Measurements from ENCODE around the gene ECSIT.
"Not testable (repeated sequence)": the region's sequence is repeated elsewhere in the genome, so short reads cannot be mapped to it uniquely, and the experiment has no call there.

ECSIT gene
- total RNA-seq = 21.5 to 49.1 (median 36.1) reads per million in 9 experiments

- peak; percentile 88 to 92 (median 88) for DNase-seq
- peak within 1 kb of the TSS; percentile 93 to 98 for H3K4me3 Mint-ChIP-seq
- peak; percentile 97 for ATAC-seq (replicated peaks)
- H3K27ac Mint-ChIP-seq = peak within 1 kb of the TSS; percentile 96 to 98
- H3K4me1 Mint-ChIP-seq (ENCODE audit: low read depth in 2 of 2) = peaks cover 15 to 18% of the 10 kb centered on the region in 2 donors
- peaks cover 16% of the 10 kb centered on the region for H3K36me3 Mint-ChIP-seq (ENCODE audit: insufficient read depth)
- H3K9me3 Mint-ChIP-seq = no peaks in the 10 kb centered on the region
- H3K27me3 Mint-ChIP-seq = no peaks in the 10 kb centered on the region
These were observed at the start of gene ECSIT for GRCh38 chr19:11528551-11529341. TSS of gene ECSIT (minus strand) at chr19:11529134. CDS start at chr19:11519170, 9,964 bp downstream.

- Mint-ChIP-seq H3K27me3 (no peaks in the 10 kb centered on the region), H3K4me3 (peak within 1 kb of the TSS; percentile 66 to 81), H3K9me3 (no peaks in the 10 kb centered on the region), H3K4me1 (ENCODE audit: low read depth in 2 of 2) (peaks cover 5 to 16% of the 10 kb centered on the region in 2 donors), H3K36me3 (ENCODE audit: insufficient read depth) (peaks cover 14% of the 10 kb centered on the region), H3K27ac (peak within 1 kb of the TSS; percentile 54 to 60)
- ATAC-seq (replicated peaks) = no peak
- DNase-seq = no peak
These were observed 48.7 kb upstream of the ECSIT start, which contains the start of gene ACP5 for GRCh38 chr19:11577451-11578257. TSS of gene ACP5 (minus strand) at chr19:11577645. CDS start at chr19:11577317, 328 bp downstream.

- H3K27ac Mint-ChIP-seq = peak overlapping the region in 1 of 2 donors; percentile 15
- peaks cover 12% of the 10 kb centered on the region for H3K36me3 Mint-ChIP-seq (ENCODE audit: insufficient read depth)
These were observed 47.3 kb upstream of the ECSIT start for GRCh38 chr19:11576227-11576626.

GRCh38 chr19:11574689-11575088 is 45.8 kb upstream of the ECSIT start:
- Mint-ChIP-seq H3K9me3 (no peaks in the 10 kb centered on the region), H3K36me3 (ENCODE audit: insufficient read depth) (peaks cover 9% of the 10 kb centered on the region), H3K4me3 (no peak overlapping the region), H3K27ac (no peak overlapping the region), H3K4me1 (ENCODE audit: low read depth in 2 of 2) (peaks cover 0 to 5% of the 10 kb centered on the region in 2 donors), H3K27me3 (no peaks in the 10 kb centered on the region)
- ATAC-seq (replicated peaks) (no peak), DNase-seq (no peak)

More at GRCh38 chr19:11576227-11576626, 47.3 kb upstream of the ECSIT start:
- peaks cover 0 to 10% of the 10 kb centered on the region in 2 donors for H3K4me1 Mint-ChIP-seq (ENCODE audit: low read depth in 2 of 2)
- ATAC-seq (replicated peaks) (no peak), DNase-seq (no peak)
- H3K27me3 Mint-ChIP-seq = no peaks in the 10 kb centered on the region
- H3K4me3 Mint-ChIP-seq = peak overlapping the region in 1 of 2 donors; percentile 1
- H3K9me3 Mint-ChIP-seq = no peaks in the 10 kb centered on the region

- H3K9me3 Mint-ChIP-seq; H3K4me1 Mint-ChIP-seq (ENCODE audit: low read depth in 2 of 2); H3K27me3 Mint-ChIP-seq; DNase-seq; H3K27ac Mint-ChIP-seq; H3K36me3 Mint-ChIP-seq (ENCODE audit: insufficient read depth); H3K4me3 Mint-ChIP-seq; ATAC-seq (replicated peaks): not testable (repeated sequence)
These were observed 44.8 kb upstream of the ECSIT start for GRCh38 chr19:11573763-11574162.

GRCh38 chr19:11573354-11573753 is 44.4 kb upstream of the ECSIT start:
- not testable (repeated sequence) for DNase-seq; ATAC-seq (replicated peaks); H3K4me1 Mint-ChIP-seq (ENCODE audit: low read depth in 2 of 2); H3K27me3 Mint-ChIP-seq; H3K36me3 Mint-ChIP-seq (ENCODE audit: insufficient read depth); H3K4me3 Mint-ChIP-seq; H3K27ac Mint-ChIP-seq; H3K9me3 Mint-ChIP-seq

- Mint-ChIP-seq H3K36me3 (ENCODE audit: insufficient read depth) (peaks cover 2% of the 10 kb centered on the region), H3K27me3 (no peaks in the 10 kb centered on the region), H3K4me3 (no peak overlapping the region), H3K27ac (no peak overlapping the region), H3K9me3 (no peaks in the 10 kb centered on the region), H3K4me1 (ENCODE audit: low read depth in 2 of 2) (no peaks in the 10 kb centered on the region)
- ATAC-seq (replicated peaks) (no peak), DNase-seq (no peak)
These were observed 41.1 kb upstream of the ECSIT start for GRCh38 chr19:11570039-11570462.

GRCh38 chr19:11566164-11566563 is 37.2 kb upstream of the ECSIT start:
- Mint-ChIP-seq H3K27me3 (no peaks in the 10 kb centered on the region), H3K9me3 (no peaks in the 10 kb centered on the region), H3K36me3 (ENCODE audit: insufficient read depth) (no peaks in the 10 kb centered on the region), H3K4me1 (ENCODE audit: low read depth in 2 of 2) (no peaks in the 10 kb centered on the region), H3K4me3 (no peak overlapping the region), H3K27ac (peak overlapping the region; percentile 8 to 23)
- ATAC-seq (replicated peaks) (no peak), DNase-seq (no peak)

- H3K4me3 Mint-ChIP-seq; H3K4me1 Mint-ChIP-seq (ENCODE audit: low read depth in 2 of 2); H3K36me3 Mint-ChIP-seq (ENCODE audit: insufficient read depth); H3K27me3 Mint-ChIP-seq; H3K27ac Mint-ChIP-seq; DNase-seq; ATAC-seq (replicated peaks); H3K9me3 Mint-ChIP-seq: not testable (repeated sequence)
These were observed 36.7 kb upstream of the ECSIT start for GRCh38 chr19:11565649-11565980.

GRCh38 chr19:11564082-11564807 is 35.3 kb upstream of the ECSIT start:
- not testable (repeated sequence) for H3K27me3 Mint-ChIP-seq; H3K27ac Mint-ChIP-seq; H3K36me3 Mint-ChIP-seq (ENCODE audit: insufficient read depth); H3K4me3 Mint-ChIP-seq; ATAC-seq (replicated peaks); DNase-seq; H3K9me3 Mint-ChIP-seq
- H3K4me1 Mint-ChIP-seq (ENCODE audit: low read depth in 2 of 2) = peaks cover 10% of the 10 kb centered on the region in 2 donors

- H3K4me3 Mint-ChIP-seq = no peak overlapping the region
- DNase-seq = no peak
- no peaks in the 10 kb centered on the region for H3K27me3 Mint-ChIP-seq
- no peaks in the 10 kb centered on the region for H3K9me3 Mint-ChIP-seq
- no peak overlapping the region for H3K27ac Mint-ChIP-seq
- H3K36me3 Mint-ChIP-seq (ENCODE audit: insufficient read depth) = peaks cover 7% of the 10 kb centered on the region
- H3K4me1 Mint-ChIP-seq (ENCODE audit: low read depth in 2 of 2) = peaks cover 14% of the 10 kb centered on the region in 2 donors
- no peak for ATAC-seq (replicated peaks)
These were observed 34.6 kb upstream of the ECSIT start for GRCh38 chr19:11563532-11563931.

- Mint-ChIP-seq H3K4me3 (peak overlapping the region; percentile 91 to 97), H3K27me3 (no peaks in the 10 kb centered on the region), H3K9me3 (no peaks in the 10 kb centered on the region), H3K36me3 (ENCODE audit: insufficient read depth) (peaks cover 11% of the 10 kb centered on the region), H3K27ac (peak overlapping the region; percentile 18 to 50), H3K4me1 (ENCODE audit: low read depth in 2 of 2) (peaks cover 32 to 38% of the 10 kb centered on the region in 2 donors)
- peak; percentile 42 for ATAC-seq (replicated peaks)
- peak; percentile 52 to 60 (median 54) for DNase-seq
These were observed 31.6 kb upstream of the ECSIT start for GRCh38 chr19:11560404-11561051.

Measured in effector memory CD8-positive, alpha-beta T cell (primary cell).